CD4-positive, alpha-beta T cell (primary cell): Measurements from ENCODE around the gene WWOX. TPM values are rescaled to one million over a fixed set of nuclear protein-coding genes. Genes with fewer than 3 reads are reported as not detected.

Source experiments
- ATAC-seq: fragments of 200-7000 bp; cut with Tn5 transposase; one replicate; pipeline ENCODE4 v1.10.0; 2022; ENCODE audit warnings: mild to moderate bottlenecking; ENCODE audit not compliant: poor library complexity
- CTCF ChIA-PET: fragments of 350-600 bp; sonication (Branson Sonifier 250); formaldehyde crosslinking; loops from one replicate; lab custom pipeline; 2021; ENCODE audit warnings: antibody characterized with exemption, inconsistent platforms; lab: Charles Lee
- POLR2A ChIA-PET: fragments of 350-600 bp; sonication (Branson Sonifier 250); formaldehyde crosslinking; loops from one replicate; lab custom pipeline; 2021; ENCODE audit warnings: antibody characterized with exemption, inconsistent platforms; lab: Charles Lee
- DNase-seq, 14 experiments: peaks; one replicate each; pipeline ENCODE4 v3.0.0-alpha.2; 2013 to 2020; ENCODE audit warnings: mixed read lengths in 2 of 14
- H3K27ac ChIP-seq, 2 donors: one replicate each; pipeline versions ENCODE4 v1.5.1 to v1.7.0; 2013; ENCODE audit warnings: low read length in 2 of 2, low read depth in 1 of 2, mild to moderate bottlenecking in 1 of 2
- H3K27me3 ChIP-seq, 2 experiments: 1 replicate in 1 of 2; 2 replicates in 1 of 2; pipeline versions ENCODE4 v1.6.1 to v1.7.0; 2013; ENCODE audit warnings: low read length in 2 of 2, control low read depth in 1 of 2, mild to moderate bottlenecking in 1 of 2, moderate library complexity in 1 of 2; ENCODE audit not compliant: insufficient read depth in 2 of 2, control insufficient read depth in 1 of 2
- H3K36me3 ChIP-seq: one replicate; pipeline ENCODE4 v1.6.1; 2013; ENCODE audit warnings: low read length, control low read depth; ENCODE audit not compliant: insufficient read depth
- H3K4me1 ChIP-seq: one replicate; pipeline ENCODE4 v1.6.1; 2013; ENCODE audit warnings: low read length, control low read depth; ENCODE audit not compliant: insufficient read depth
- H3K4me3 ChIP-seq: one replicate; pipeline ENCODE4 v1.5.1; 2013; ENCODE audit warnings: mild to moderate bottlenecking, low read length, moderate library complexity
- H3K9me3 ChIP-seq, 2 experiments: 1 replicate in 1 of 2; 2 replicates in 1 of 2; pipeline versions ENCODE4 v1.6.1 to v1.7.0; 2013; ENCODE audit warnings: low read length in 2 of 2, mild to moderate bottlenecking in 2 of 2, control low read depth in 1 of 2, moderate library complexity in 1 of 2; ENCODE audit not compliant: control insufficient read depth in 1 of 2, insufficient read depth in 1 of 2
- H3K27ac Mint-ChIP-seq: one replicate; pipeline ENCODE4 v1.8.0; 2020; ENCODE audit warnings: mixed read lengths
- H3K27me3 Mint-ChIP-seq: one replicate; pipeline ENCODE4 v1.8.0; 2021; ENCODE audit warnings: mixed read lengths
- H3K36me3 Mint-ChIP-seq: one replicate; pipeline ENCODE4 v1.8.0; 2021; ENCODE audit warnings: low read depth, mixed read lengths
- H3K4me1 Mint-ChIP-seq: one replicate; pipeline ENCODE4 v1.8.0; 2021; ENCODE audit warnings: low read depth, mixed read lengths
- H3K4me3 Mint-ChIP-seq: one replicate; pipeline ENCODE4 v1.8.0; 2020; ENCODE audit warnings: mild to moderate bottlenecking, mixed read lengths
- H3K9me3 Mint-ChIP-seq: one replicate; pipeline ENCODE4 v1.8.0; 2020; ENCODE audit warnings: mixed read lengths
- CTCF ChIP-seq: fragments of 200-600 bp; IDR thresholded peaks from one replicate; pipeline ENCODE4 v1.8.0; 2022; ENCODE audit warnings: antibody characterized with exemption, mild to moderate bottlenecking
- intact Hi-C, 2 experiments: fragments of 100-400 bp; cut with DNase I in 1 of 2; cut with micrococcal nuclease in 1 of 2; formaldehyde crosslinking; loops; one replicate each; pipeline versions ENCODE4 v1.15.1 to v1.9.0; 2023 to 2025; cut with DNase I, micrococcal nuclease
- total RNA-seq, 174 experiments: library from RNA in 2 of 174; stranded (reverse) in 2 of 174; gene quantifications; one replicate each; pipeline ENCODE4 v1.2.3 and lab custom pipeline; 2021 to 2026

The WWOX gene
- total RNA-seq, 2 experiments from 2014 or later: 19.3 to 21.7 TPM

- H3K36me3 ChIP-seq: no peaks in the 10 kb centered on the region
Observed at GRCh38 chr16:79008869-79009179, 909.4 kb downstream of the WWOX start.

GRCh38 chr16:79009896-79010295 is 910.4 kb downstream of the WWOX start:
- H3K36me3 ChIP-seq: no peaks in the 10 kb centered on the region
- H3K9me3 Mint-ChIP-seq: no peaks in the 10 kb centered on the region
- no peaks in the 10 kb centered on the region for H3K27me3 ChIP-seq
- TF ChIP-seq CTCF: no peak
- no peaks in the 10 kb centered on the region for H3K27me3 Mint-ChIP-seq
- no peak overlapping the region for H3K4me3 ChIP-seq
- H3K4me1 Mint-ChIP-seq: peaks cover 5% of the 10 kb centered on the region
- DNase-seq (no peak), ATAC-seq (no peak)
- H3K36me3 Mint-ChIP-seq: no peaks in the 10 kb centered on the region
- CTCF ChIA-PET: no interaction called here
- H3K27ac Mint-ChIP-seq: no peak overlapping the region
- H3K4me3 Mint-ChIP-seq: no peak overlapping the region
- POLR2A ChIA-PET: no interaction called here
- no peaks in the 10 kb centered on the region for H3K9me3 ChIP-seq
- no peak overlapping the region for H3K27ac ChIP-seq
- intact Hi-C loops: no loop called here
- H3K4me1 ChIP-seq: peaks cover 7% of the 10 kb centered on the region

More at GRCh38 chr16:79008869-79009179, 909.4 kb downstream of the WWOX start:
- Mint-ChIP-seq H3K27ac (no peak overlapping the region), H3K4me3 (no peak overlapping the region), H3K9me3 (no peaks in the 10 kb centered on the region), H3K4me1 (peaks cover 5% of the 10 kb centered on the region), H3K36me3 (no peaks in the 10 kb centered on the region), H3K27me3 (no peaks in the 10 kb centered on the region)
- intact Hi-C loops: no loop called here
- TF ChIP-seq CTCF: no peak
- Histone ChIP-seq H3K4me1 (peaks cover 7% of the 10 kb centered on the region), H3K27me3 (no peaks in the 10 kb centered on the region), H3K4me3 (no peak overlapping the region), H3K27ac (no peak overlapping the region), H3K9me3 (no peaks in the 10 kb centered on the region)
- ATAC-seq (no peak), DNase-seq (no peak)
- CTCF ChIA-PET: no interaction called here
- POLR2A ChIA-PET: interaction anchor here (0.7 kb wide), 1 partner anchor 591 kb away, joined by 4 read pairs; no protein-coding TSS in a partner anchor

- ChIA-PET POLR2A (no interaction called here), CTCF (no interaction called here)
- no peaks in the 10 kb centered on the region for H3K9me3 Mint-ChIP-seq
- Histone ChIP-seq H3K27me3 (no peaks in the 10 kb centered on the region), H3K9me3 (no peaks in the 10 kb centered on the region), H3K4me3 (no peak overlapping the region), H3K36me3 (no peaks in the 10 kb centered on the region), H3K4me1 (peaks cover 5% of the 10 kb centered on the region), H3K27ac (no peak overlapping the region)
- no peak overlapping the region for H3K4me3 Mint-ChIP-seq
- H3K36me3 Mint-ChIP-seq: no peaks in the 10 kb centered on the region
- peaks cover 5% of the 10 kb centered on the region for H3K4me1 Mint-ChIP-seq
- ATAC-seq: no peak
- TF ChIP-seq CTCF: no peak
- DNase-seq: no peak
- intact Hi-C loops: no loop called here
- H3K27ac Mint-ChIP-seq: no peak overlapping the region
- H3K27me3 Mint-ChIP-seq: no peaks in the 10 kb centered on the region
Observed at GRCh38 chr16:79011282-79011681, 911.8 kb downstream of the WWOX start.
